IPS-20b (cell line): Measurements from ENCODE around the gene TTLL3.

Experiments
- H3K27ac ChIP-seq: one replicate; pipeline ENCODE4 v1.5.1; 2013; ENCODE audit warnings: low read length
- H3K27me3 ChIP-seq: 2 replicates; pipeline ENCODE4 v1.6.1; 2013; ENCODE audit warnings: mild to moderate bottlenecking, low read length, inconsistent platforms; ENCODE audit not compliant: insufficient read depth
- H3K36me3 ChIP-seq: 2 replicates; pipeline ENCODE4 v1.6.1; 2013; ENCODE audit warnings: low read depth, mild to moderate bottlenecking, inconsistent platforms, low read length, moderate library complexity; ENCODE audit not compliant: insufficient read depth
- H3K4me1 ChIP-seq: 2 replicates; pipeline ENCODE4 v1.6.1; 2013; ENCODE audit warnings: mild to moderate bottlenecking, control low read depth, inconsistent platforms, low read length, moderate library complexity; ENCODE audit not compliant: insufficient read depth
- H3K4me3 ChIP-seq: 2 replicates; pipeline ENCODE4 v1.5.1; 2013; ENCODE audit warnings: mild to moderate bottlenecking, low read length, inconsistent platforms
- H3K9ac ChIP-seq: 2 replicates; pipeline ENCODE4 v1.6.1; 2013; ENCODE audit warnings: low read depth, mild to moderate bottlenecking, inconsistent platforms, low read length, moderate library complexity
- H3K9me3 ChIP-seq: 2 replicates; pipeline ENCODE4 v1.6.1; 2013; ENCODE audit warnings: mild to moderate bottlenecking, low read depth, low read length, inconsistent platforms; ENCODE audit not compliant: insufficient read depth

The TTLL3 gene

DNA sequence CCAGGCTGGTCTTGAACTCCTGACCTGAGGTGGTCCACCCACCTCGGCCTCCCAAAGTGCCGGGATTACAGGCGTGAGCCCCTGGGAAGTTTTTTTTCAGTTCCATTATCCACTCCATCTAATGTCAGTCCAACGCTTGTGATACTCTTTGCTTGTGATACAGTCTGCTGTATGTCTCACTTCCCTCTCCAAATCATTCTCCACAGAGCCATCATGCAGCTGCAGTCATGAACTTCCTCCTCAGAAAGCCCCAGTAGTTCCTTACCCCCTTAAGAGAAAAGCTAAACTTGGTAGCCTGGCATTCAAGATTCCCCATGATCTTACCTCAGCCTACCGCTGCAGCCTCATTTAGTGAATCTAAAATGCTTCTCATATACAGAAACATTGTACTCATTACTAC is 14.9 kb upstream of the TTLL3 start:
- Histone ChIP-seq H3K36me3 (peaks cover 58% of the 10 kb centered on the region), H3K9ac (no peak overlapping the region), H3K4me3 (no peak overlapping the region), H3K9me3 (no peaks in the 10 kb centered on the region), H3K4me1 (no peaks in the 10 kb centered on the region; the same call in 1 of the 2 replicates), H3K27ac (no peak overlapping the region), H3K27me3 (no peaks in the 10 kb centered on the region)

DNA sequence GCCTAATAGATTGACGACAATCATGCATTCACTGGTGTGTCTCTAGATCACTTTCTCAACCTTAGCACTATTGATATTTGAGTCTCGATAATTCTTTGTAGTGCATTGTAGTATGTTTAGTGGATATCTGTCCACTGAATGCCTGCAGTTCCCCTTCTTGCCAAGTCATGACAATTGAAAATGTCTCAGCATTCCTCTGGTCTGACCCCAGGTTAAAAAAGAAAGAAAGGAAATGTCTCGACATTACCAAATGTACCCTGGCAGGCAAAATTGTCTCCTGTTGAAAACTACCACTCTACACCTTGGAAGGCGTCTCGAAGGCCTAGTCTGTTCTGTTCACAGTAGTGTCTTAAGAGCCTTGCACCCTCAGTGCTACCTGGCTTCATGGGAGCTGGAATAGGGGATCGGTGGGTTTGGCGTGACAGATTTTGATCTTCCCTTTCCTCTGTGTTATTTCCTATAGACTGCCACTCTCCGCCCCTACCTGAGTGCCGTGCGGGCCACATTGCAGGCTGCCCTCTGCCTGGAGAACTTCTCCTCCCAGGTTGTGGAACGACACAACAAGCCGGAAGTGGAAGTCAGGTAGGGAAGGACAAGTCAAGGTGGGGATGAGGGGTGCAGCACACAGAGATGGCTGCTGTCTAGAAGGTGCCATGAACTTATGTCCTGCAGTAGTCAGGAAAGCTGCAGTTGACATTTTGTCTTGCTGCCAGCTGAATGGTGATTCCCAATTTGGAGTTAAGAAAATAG is 12.7 kb upstream of the TTLL3 start:
- Histone ChIP-seq H3K4me3 (no peak overlapping the region), H3K27ac (no peak overlapping the region), H3K36me3 (peaks cover 70% of the 10 kb centered on the region), H3K9me3 (no peaks in the 10 kb centered on the region), H3K4me1 (no peaks in the 10 kb centered on the region; the same call in 1 of the 2 replicates), H3K9ac (no peak overlapping the region), H3K27me3 (no peaks in the 10 kb centered on the region)

DNA sequence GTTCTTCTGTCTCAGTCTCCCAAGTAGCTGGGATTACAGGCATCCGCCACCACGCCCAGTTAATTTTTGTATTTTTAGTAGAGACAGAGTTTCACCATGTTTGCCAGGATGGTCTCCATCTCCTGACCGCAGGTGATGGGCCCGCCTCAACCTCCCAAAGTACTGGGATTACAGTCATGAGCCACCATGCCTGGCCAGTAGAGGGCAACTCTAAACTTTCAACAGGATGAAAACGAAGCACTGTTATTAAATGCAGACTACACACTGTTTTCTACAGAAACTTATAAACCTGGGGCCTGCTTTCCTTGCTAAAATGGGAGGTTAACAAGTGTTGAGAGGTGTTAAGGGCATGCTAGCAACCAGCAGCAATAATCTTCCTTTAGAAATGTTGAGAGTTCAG is 9.5 kb upstream of the TTLL3 start:
- Histone ChIP-seq H3K4me1 (no peaks in the 10 kb centered on the region), H3K27ac (no peak overlapping the region), H3K27me3 (no peaks in the 10 kb centered on the region), H3K4me3 (no peak overlapping the region), H3K36me3 (peaks cover 89% of the 10 kb centered on the region), H3K9me3 (no peaks in the 10 kb centered on the region), H3K9ac (no peak overlapping the region)

DNA sequence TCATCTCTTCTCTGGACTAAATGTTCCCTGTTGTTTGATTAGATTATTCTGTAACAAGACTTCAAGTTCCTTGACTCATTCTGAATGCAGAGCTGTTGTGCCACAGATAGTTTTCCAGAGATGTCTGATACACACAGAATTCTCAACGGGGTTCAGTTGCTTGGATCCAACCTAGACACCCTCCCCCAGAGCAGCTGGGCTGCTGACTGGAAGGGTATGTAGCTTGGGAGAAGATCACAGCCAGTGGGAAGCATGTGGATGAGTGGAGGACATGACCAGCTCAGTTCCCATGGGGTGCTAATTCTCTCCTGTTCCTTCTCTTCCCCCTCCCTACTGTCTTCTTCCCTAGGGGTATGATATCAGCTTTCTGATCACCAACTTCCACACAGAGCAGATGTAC is 6.6 kb upstream of the TTLL3 start:
- Histone ChIP-seq H3K27ac (no peak overlapping the region), H3K27me3 (no peaks in the 10 kb centered on the region), H3K9ac (no peak overlapping the region), H3K36me3 (peaks cover 86% of the 10 kb centered on the region), H3K9me3 (no peaks in the 10 kb centered on the region), H3K4me1 (no peaks in the 10 kb centered on the region), H3K4me3 (no peak overlapping the region)

DNA sequence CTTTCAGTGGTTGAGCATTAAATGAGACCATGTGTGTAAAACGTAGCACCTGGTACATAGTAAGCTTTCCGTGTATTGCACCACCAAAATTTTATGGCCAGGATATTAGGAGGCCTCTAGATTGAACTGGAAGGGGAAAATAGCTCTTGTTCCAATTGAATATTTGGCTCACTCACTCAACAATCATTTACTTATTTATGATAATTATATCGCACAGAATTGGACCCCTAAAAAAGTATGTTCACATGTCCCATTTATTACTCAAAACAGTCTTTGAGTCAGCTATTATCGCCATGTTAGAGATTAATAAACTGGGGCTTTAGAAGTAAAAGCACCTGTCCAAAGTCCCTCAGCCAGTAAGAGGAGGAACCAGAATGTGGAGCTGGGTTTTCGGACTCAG is 5.1 kb upstream of the TTLL3 start:
- H3K4me3 ChIP-seq: no peak overlapping the region
- no peaks in the 10 kb centered on the region; the same call in 1 of the 2 replicates for H3K4me1 ChIP-seq
- no peak overlapping the region for H3K27ac ChIP-seq
- H3K27me3 ChIP-seq: no peaks in the 10 kb centered on the region
- no peaks in the 10 kb centered on the region for H3K9me3 ChIP-seq
- H3K36me3 ChIP-seq: peaks cover 71% of the 10 kb centered on the region
- H3K9ac ChIP-seq: no peak overlapping the region

DNA sequence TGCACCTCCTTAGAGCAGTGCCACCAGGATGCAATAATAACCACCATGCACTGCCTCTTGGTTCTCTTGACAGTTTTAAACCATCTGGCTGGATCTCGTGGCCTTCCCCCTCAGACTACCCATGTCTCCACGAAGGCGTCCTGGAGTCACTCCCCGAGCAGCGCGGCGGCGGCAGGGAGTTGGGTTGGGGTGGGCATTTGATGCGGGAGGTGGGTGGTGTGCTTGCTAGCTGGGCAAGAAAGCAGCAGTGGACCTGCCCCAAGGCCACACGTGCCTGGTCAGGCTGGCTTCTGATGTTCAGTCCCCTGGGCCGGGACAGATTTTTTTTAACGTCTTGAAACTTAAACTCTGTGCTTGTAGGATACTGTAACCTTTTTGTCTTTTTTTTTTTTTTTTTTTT is 3.9 kb upstream of the TTLL3 start:
- no peaks in the 10 kb centered on the region for H3K9me3 ChIP-seq
- H3K4me3 ChIP-seq: no peak overlapping the region
- H3K27ac ChIP-seq: no peak overlapping the region
- no peak overlapping the region for H3K9ac ChIP-seq
- peaks cover 59% of the 10 kb centered on the region for H3K36me3 ChIP-seq
- peaks cover 3% of the 10 kb centered on the region; the same call in 1 of the 2 replicates for H3K4me1 ChIP-seq
- H3K27me3 ChIP-seq: peaks cover 8% of the 10 kb centered on the region

DNA sequence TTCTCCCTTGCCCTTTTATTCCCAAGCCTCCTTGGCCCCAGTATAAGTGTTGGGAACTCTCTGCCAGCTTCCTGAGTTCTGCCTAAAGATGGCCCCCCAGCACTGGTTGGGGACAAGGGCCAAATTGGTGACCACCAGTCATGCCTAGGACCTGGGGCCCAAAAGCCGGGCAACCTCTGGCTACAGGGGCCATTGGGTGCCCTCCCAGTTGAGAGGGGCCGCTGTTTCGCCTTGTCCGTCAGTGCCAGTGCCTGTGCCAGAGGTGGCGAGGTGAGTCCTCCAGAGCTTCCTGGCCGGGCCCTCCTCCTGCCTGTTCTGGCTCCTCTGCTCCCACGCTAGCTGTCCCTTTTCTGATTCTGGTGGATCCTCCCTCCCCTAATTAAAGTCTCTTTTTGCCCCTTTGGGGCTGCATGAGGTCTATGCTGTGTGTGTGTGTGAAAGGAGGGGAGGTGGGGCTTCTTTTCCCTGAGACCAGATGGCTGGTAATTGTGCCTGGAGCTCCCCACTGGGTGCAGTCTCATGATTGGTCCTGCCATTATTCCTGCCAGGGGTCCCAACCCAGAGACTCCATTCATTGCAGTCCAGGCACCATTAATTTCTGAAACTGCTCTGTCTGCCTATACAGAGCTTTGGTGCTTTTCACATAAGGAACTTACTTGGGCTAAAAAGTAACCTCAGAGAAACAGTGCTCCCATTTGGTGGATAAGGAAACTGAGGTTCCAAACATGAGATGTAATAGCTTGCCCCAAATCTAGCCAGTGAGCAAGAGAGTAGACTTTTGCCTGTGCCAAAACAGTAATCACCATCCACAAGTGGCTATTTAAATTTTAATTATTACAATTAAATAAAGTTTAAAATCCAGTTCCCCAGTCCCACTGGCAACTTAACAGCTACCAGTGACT is 3.1 kb upstream of the TTLL3 start:
- peaks cover 51% of the 10 kb centered on the region for H3K36me3 ChIP-seq
- H3K27me3 ChIP-seq: peaks cover 16% of the 10 kb centered on the region
- no peak overlapping the region for H3K4me3 ChIP-seq
- H3K27ac ChIP-seq: no peak overlapping the region
- no peak overlapping the region for H3K9ac ChIP-seq
- no peaks in the 10 kb centered on the region for H3K9me3 ChIP-seq
- H3K4me1 ChIP-seq: peaks cover 3% of the 10 kb centered on the region; the same call in 1 of the 2 replicates

DNA sequence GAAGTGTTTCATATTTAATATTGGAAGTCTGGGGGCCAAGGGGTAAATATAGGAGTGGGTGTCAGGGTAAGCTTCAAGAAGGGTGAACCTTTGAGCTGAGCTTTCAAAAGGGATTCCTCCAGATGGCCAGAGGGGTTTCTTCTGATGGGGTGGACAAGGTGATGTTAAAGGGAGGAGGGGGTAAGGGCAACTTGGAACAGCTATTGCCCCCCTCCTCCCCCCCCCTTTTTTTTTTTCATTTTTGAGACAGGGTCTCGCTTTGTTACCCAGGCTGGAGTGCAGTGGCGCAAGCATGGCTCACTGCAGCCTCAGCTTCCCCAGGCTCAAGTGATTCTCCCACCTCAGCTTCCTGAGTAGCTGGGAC is 2.1 kb upstream of the TTLL3 start:
- Histone ChIP-seq H3K27me3 (peaks cover 16% of the 10 kb centered on the region), H3K9ac (no peak overlapping the region), H3K9me3 (no peaks in the 10 kb centered on the region), H3K27ac (no peak overlapping the region), H3K4me3 (no peak overlapping the region), H3K36me3 (peaks cover 43% of the 10 kb centered on the region), H3K4me1 (peaks cover 3% of the 10 kb centered on the region; the same call in 1 of the 2 replicates)

DNA sequence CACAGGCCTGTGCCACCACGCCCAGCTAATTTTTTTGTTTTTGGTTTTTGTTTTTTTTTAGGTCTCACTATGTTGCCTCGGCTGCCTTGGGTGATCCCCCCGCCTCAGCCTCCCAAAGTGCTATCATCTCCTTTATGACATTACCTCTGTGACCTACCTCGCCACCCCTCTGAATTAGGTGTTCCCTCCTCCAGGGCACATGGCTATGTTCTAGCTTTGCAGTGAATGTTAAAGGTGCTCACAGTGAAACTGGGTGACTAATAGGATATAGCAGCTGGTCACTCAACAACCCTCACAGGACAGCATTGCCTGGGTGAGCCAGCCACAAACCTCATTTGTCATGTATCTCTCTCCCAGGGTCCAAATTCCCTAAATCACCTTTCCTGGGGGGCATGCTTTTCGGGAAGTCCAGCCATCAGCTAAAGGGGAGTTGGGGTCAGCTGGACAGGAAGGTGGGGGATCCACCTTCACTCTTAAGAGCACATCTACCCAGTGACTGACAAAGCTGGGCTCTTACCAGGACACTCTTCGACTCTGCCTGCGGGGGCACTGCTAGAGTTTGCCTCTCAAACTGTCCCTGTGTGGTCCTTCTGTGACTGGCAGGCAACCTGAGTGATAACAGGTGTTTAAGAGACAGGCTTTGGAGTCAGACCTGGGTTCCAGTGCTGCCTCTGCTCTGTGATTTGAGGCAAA is 1.6 kb upstream of the TTLL3 start:
- no peak overlapping the region for H3K27ac ChIP-seq
- no peaks in the 10 kb centered on the region for H3K9me3 ChIP-seq
- H3K9ac ChIP-seq: no peak overlapping the region
- H3K4me1 ChIP-seq: peaks cover 3% of the 10 kb centered on the region; the same call in 1 of the 2 replicates
- H3K27me3 ChIP-seq: peaks cover 16% of the 10 kb centered on the region
- H3K36me3 ChIP-seq: peaks cover 38% of the 10 kb centered on the region
- no peak overlapping the region for H3K4me3 ChIP-seq

DNA sequence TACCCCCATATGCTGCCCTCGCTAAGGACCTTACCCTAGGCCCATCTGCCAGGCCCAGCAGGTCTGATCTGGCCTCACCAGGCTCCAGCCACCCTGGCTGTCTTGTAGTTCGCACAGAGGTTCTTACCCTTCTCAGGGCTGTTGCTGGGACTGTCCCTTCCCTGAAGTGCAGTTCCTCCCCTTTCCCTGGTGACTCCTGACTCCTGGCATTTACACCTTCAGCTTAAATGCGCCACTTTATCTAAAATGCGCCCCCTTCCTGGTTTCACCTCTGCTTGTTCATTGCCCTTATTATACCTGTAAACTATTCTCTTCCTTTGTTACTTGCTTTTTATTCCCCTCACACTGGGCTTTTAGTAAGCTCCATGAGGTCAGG is 835 bp upstream of the TTLL3 start:
- peak overlapping the region; percentile 59; the same call in 1 of the 2 replicates for H3K9ac ChIP-seq
- H3K4me3 ChIP-seq: peak overlapping the region; percentile 72
- no peaks in the 10 kb centered on the region for H3K9me3 ChIP-seq

DNA sequence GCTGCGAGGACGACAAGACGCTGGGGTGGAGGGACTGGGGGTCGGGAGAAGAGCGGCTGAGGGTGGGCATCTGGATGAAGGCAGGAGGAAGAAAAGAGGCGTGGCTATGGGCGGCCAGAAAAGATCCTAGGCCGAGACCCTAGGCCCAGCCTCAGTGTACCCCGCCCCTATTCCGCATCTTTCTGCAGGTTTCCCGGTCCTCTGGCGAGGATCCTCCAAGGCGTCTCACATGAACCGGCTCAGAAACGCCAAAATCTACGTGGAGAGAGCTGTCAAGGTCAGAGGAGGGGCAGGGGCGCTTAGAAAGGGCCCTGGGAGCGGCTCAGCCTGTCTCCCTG is 340 bp downstream of the TTLL3 start:
- Histone ChIP-seq H3K36me3 (peaks cover 19% of the 10 kb centered on the region), H3K9me3 (no peaks in the 10 kb centered on the region), H3K9ac (peak overlapping the region; percentile 27; the same call in 1 of the 2 replicates), H3K4me1 (peaks cover 3% of the 10 kb centered on the region; the same call in 1 of the 2 replicates), H3K4me3 (peak overlapping the region; percentile 72), H3K27me3 (peaks cover 16% of the 10 kb centered on the region), H3K27ac (no peak overlapping the region)

More for the DNA sequence above, 835 bp upstream of the TTLL3 start:
- Histone ChIP-seq H3K4me1 (peaks cover 3% of the 10 kb centered on the region; the same call in 1 of the 2 replicates), H3K27ac (no peak overlapping the region), H3K36me3 (peaks cover 30% of the 10 kb centered on the region), H3K27me3 (peaks cover 16% of the 10 kb centered on the region)
